SU-DHL-6 (cell line): ENCODE results near the gene RALGAPA1.

Source experiments
- H2AFZ ChIP-seq: fragments of 200-600 bp; sonication (generic); 2 replicates; pipeline ENCODE4 v1.6.1; 2014; ENCODE audit warnings: low read depth, mild to moderate bottlenecking, moderate library complexity, mixed read lengths, antibody characterized with exemption, low read length; ENCODE audit not compliant: severe bottlenecking
- H3F3A ChIP-seq: fragments of 200-600 bp; shearing (Covaris generic); 2 replicates; pipeline ENCODE4 v1.6.0; 2016; ENCODE audit warnings: antibody characterized with exemption, mild to moderate bottlenecking; ENCODE audit not compliant: insufficient read depth
- H3K27ac ChIP-seq: fragments of 200-600 bp; sonication (generic); 2 replicates; pipeline ENCODE4 v1.5.1; 2016; ENCODE audit warnings: low read depth, mild to moderate bottlenecking, low read length, moderate library complexity, mixed read lengths
- H3K27me3 ChIP-seq: fragments of 200-600 bp; sonication (generic), shearing (Covaris generic); 2 replicates; pipeline ENCODE4 v1.6.0; 2014; ENCODE audit warnings: mild to moderate bottlenecking, low read length
- H3K36me3 ChIP-seq: fragments of 200-600 bp; sonication (generic); 2 replicates; pipeline ENCODE4 v1.6.1; 2014; ENCODE audit warnings: mild to moderate bottlenecking, low read length, mixed read lengths
- H3K4me2 ChIP-seq: fragments of 300-600, 200-600 bp; shearing (Covaris generic), sonication (generic); 2 replicates; pipeline ENCODE4 v1.6.0; 2014; ENCODE audit warnings: low read length, low read depth, mild to moderate bottlenecking; ENCODE audit not compliant: poor library complexity, severe bottlenecking
- H3K4me3 ChIP-seq: fragments of 200-600 bp; sonication (generic); 2 replicates; pipeline ENCODE4 v1.5.1; 2014; ENCODE audit warnings: antibody characterized with exemption, low read length, mild to moderate bottlenecking, mixed read lengths; ENCODE audit not compliant: insufficient read depth, poor library complexity, severe bottlenecking
- H3K79me2 ChIP-seq: fragments of 200-600 bp; sonication (generic); 2 replicates; pipeline ENCODE4 v1.6.1; 2014; ENCODE audit warnings: mild to moderate bottlenecking, low read length, moderate library complexity; ENCODE audit not compliant: insufficient read depth
- H3K9ac ChIP-seq: fragments of 200-600 bp; sonication (generic); 2 replicates; pipeline ENCODE4 v1.7.0; 2014; ENCODE audit warnings: mild to moderate bottlenecking, low read length
- H3K9me2 ChIP-seq: fragments of 200-600 bp; sonication (generic); replicated peaks from 2 replicates; pipeline ENCODE4 v1.6.1; 2014; ENCODE audit warnings: low read length; ENCODE audit not compliant: insufficient read depth
- H3K9me3 ChIP-seq: fragments of 200-600 bp; sonication (generic); 2 replicates; pipeline ENCODE4 v1.6.1; 2014; ENCODE audit warnings: low read length, mixed read lengths; ENCODE audit not compliant: insufficient read depth
- H4K20me1 ChIP-seq: fragments of 200-600 bp; sonication (generic); 2 replicates; pipeline ENCODE4 v1.6.1; 2014; ENCODE audit warnings: low read depth, mild to moderate bottlenecking, antibody characterized with exemption, low read length, moderate library complexity, mixed read lengths
- EZH2phosphoT487 ChIP-seq: fragments of 200-600 bp; sonication (generic), shearing (Covaris generic); conservative IDR thresholded peaks from 2 replicates; pipeline ENCODE4 v1.6.1; 2018; ENCODE audit warnings: mild to moderate bottlenecking, antibody characterized with exemption, low read length, moderate library complexity, mixed read lengths
- TF ChIP-seq, protein P1 (sequence below): fragments of 200-600 bp; sonication (generic); IDR thresholded peaks from one replicate; pipeline ENCODE4 v1.5.1; 2017; ENCODE audit warnings: antibody characterized with exemption, mild to moderate bottlenecking, low read length, moderate library complexity; ENCODE audit not compliant: insufficient read depth, poor library complexity, severe bottlenecking

Gene RALGAPA1

GRCh38 chr14:35515916-35516315 is 293.2 kb downstream of the RALGAPA1 start:
- H3K36me3 ChIP-seq: no peaks in the 10 kb centered on the region
- H3K9me3 ChIP-seq: no peaks in the 10 kb centered on the region
- no peak overlapping the region for H3K4me2 ChIP-seq
- no peak overlapping the region for H2AFZ ChIP-seq
- no peaks in the 10 kb centered on the region for H4K20me1 ChIP-seq
- H3F3A ChIP-seq: no peaks in the 10 kb centered on the region
- TF ChIP-seq, protein P1, sequence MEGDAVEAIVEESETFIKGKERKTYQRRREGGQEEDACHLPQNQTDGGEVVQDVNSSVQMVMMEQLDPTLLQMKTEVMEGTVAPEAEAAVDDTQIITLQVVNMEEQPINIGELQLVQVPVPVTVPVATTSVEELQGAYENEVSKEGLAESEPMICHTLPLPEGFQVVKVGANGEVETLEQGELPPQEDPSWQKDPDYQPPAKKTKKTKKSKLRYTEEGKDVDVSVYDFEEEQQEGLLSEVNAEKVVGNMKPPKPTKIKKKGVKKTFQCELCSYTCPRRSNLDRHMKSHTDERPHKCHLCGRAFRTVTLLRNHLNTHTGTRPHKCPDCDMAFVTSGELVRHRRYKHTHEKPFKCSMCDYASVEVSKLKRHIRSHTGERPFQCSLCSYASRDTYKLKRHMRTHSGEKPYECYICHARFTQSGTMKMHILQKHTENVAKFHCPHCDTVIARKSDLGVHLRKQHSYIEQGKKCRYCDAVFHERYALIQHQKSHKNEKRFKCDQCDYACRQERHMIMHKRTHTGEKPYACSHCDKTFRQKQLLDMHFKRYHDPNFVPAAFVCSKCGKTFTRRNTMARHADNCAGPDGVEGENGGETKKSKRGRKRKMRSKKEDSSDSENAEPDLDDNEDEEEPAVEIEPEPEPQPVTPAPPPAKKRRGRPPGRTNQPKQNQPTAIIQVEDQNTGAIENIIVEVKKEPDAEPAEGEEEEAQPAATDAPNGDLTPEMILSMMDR: no peak
- no peak for TF ChIP-seq EZH2phosphoT487
- no peak overlapping the region for H3K27ac ChIP-seq
- H3K9me2 ChIP-seq: no peaks in the 10 kb centered on the region
- no peaks in the 10 kb centered on the region for H3K79me2 ChIP-seq
- no peaks in the 10 kb centered on the region for H3K27me3 ChIP-seq
- no peak overlapping the region for H3K9ac ChIP-seq
- no peak overlapping the region for H3K4me3 ChIP-seq

- TF ChIP-seq EZH2phosphoT487: no peak
- H3K27ac ChIP-seq: no peak overlapping the region
- no peaks in the 10 kb centered on the region for H3K79me2 ChIP-seq
Measured at GRCh38 chr14:35512765-35513164, 296.3 kb downstream of the RALGAPA1 start.

GRCh38 chr14:35509846-35510245 is 299.2 kb downstream of the RALGAPA1 start:
- TF ChIP-seq EZH2phosphoT487: no peak
- TF ChIP-seq, protein P1: no peak
- no peaks in the 10 kb centered on the region for H3K27me3 ChIP-seq
- H3K9me2 ChIP-seq: no peaks in the 10 kb centered on the region
- H3K27ac ChIP-seq: no peak overlapping the region
- H4K20me1 ChIP-seq: no peaks in the 10 kb centered on the region
- no peaks in the 10 kb centered on the region for H3K79me2 ChIP-seq
- no peak overlapping the region for H3K4me2 ChIP-seq
- no peak overlapping the region for H3K9ac ChIP-seq
- no peaks in the 10 kb centered on the region for H3F3A ChIP-seq
- no peaks in the 10 kb centered on the region for H3K9me3 ChIP-seq
- no peak overlapping the region for H2AFZ ChIP-seq
- H3K36me3 ChIP-seq: no peaks in the 10 kb centered on the region
- no peak overlapping the region for H3K4me3 ChIP-seq

More at GRCh38 chr14:35512765-35513164, 296.3 kb downstream of the RALGAPA1 start:
- Histone ChIP-seq H3K9me3 (no peaks in the 10 kb centered on the region), H3K27me3 (no peaks in the 10 kb centered on the region), H3K9ac (no peak overlapping the region), H3F3A (no peaks in the 10 kb centered on the region), H3K36me3 (no peaks in the 10 kb centered on the region), H4K20me1 (no peaks in the 10 kb centered on the region), H3K9me2 (no peaks in the 10 kb centered on the region), H2AFZ (no peak overlapping the region), H3K4me3 (no peak overlapping the region), H3K4me2 (no peak overlapping the region)

GRCh38 chr14:35506927-35507326 is 302.2 kb downstream of the RALGAPA1 start:
- H3K9me3 ChIP-seq: no peaks in the 10 kb centered on the region
- no peak overlapping the region for H3K4me2 ChIP-seq
- no peak overlapping the region for H3K4me3 ChIP-seq
- no peaks in the 10 kb centered on the region for H3K27me3 ChIP-seq
- H3K36me3 ChIP-seq: no peaks in the 10 kb centered on the region
- no peaks in the 10 kb centered on the region for H4K20me1 ChIP-seq
- no peaks in the 10 kb centered on the region for H3F3A ChIP-seq
- TF ChIP-seq, protein P1: no peak
- no peak overlapping the region for H3K9ac ChIP-seq
- no peak overlapping the region for H2AFZ ChIP-seq
- no peak overlapping the region for H3K27ac ChIP-seq
- no peaks in the 10 kb centered on the region for H3K9me2 ChIP-seq
- H3K79me2 ChIP-seq: no peaks in the 10 kb centered on the region
